MM.1S (cell line): ENCODE measurements around the gene GAB2.

Experiments
- DNase-seq: peaks from one replicate; pipeline ENCODE4 v3.0.0-alpha.2; 2015
- H2AFZ ChIP-seq: fragments of 300-600 bp; sonication (generic); 2 replicates; pipeline ENCODE4 v1.6.0; 2016; ENCODE audit warnings: antibody characterized with exemption, low read length
- H3F3A ChIP-seq: fragments of 300-600 bp; sonication (generic); 2 replicates; pipeline ENCODE4 v1.6.1; 2016; ENCODE audit warnings: mild to moderate bottlenecking, antibody characterized with exemption, low read length, moderate library complexity, mixed read lengths; ENCODE audit not compliant: insufficient read depth
- H3K27ac ChIP-seq: fragments of 300-600 bp; sonication (generic); 2 replicates; pipeline ENCODE4 v1.5.1; 2016; ENCODE audit warnings: mild to moderate bottlenecking, low read length
- H3K27me3 ChIP-seq: fragments of 300-600 bp; sonication (generic); replicated peaks from 2 replicates; pipeline ENCODE4 v1.6.0; 2016; ENCODE audit warnings: low read length; ENCODE audit not compliant: insufficient read depth
- H3K36me3 ChIP-seq: fragments of 300-600 bp; sonication (generic); replicated peaks from 2 replicates; pipeline ENCODE4 v1.6.1; 2016; ENCODE audit warnings: mild to moderate bottlenecking, low read length, mixed read lengths; ENCODE audit not compliant: insufficient read depth
- H3K4me1 ChIP-seq: fragments of 300-600 bp; sonication (generic); 2 replicates; pipeline ENCODE4 v1.6.1; 2016; ENCODE audit warnings: low read length, mixed read lengths
- H3K4me2 ChIP-seq: fragments of 300-600 bp; sonication (generic); 2 replicates; pipeline ENCODE4 v1.6.0; 2016; ENCODE audit warnings: low read depth, low read length
- H3K4me3 ChIP-seq: fragments of 300-600 bp; sonication (generic); 2 replicates; pipeline ENCODE4 v1.5.1; 2016; ENCODE audit warnings: low read length, mixed read lengths
- H3K79me2 ChIP-seq: fragments of 300-600 bp; sonication (generic); 2 replicates; pipeline ENCODE4 v1.6.1; 2016; ENCODE audit warnings: mixed run types, low read length, mixed read lengths
- H3K9ac ChIP-seq: fragments of 300-600 bp; sonication (generic); 2 replicates; pipeline ENCODE4 v1.6.1; 2016; ENCODE audit warnings: low read length, mixed read lengths
- H3K9me2 ChIP-seq: fragments of 300-600 bp; sonication (generic); replicated peaks from 2 replicates; pipeline ENCODE4 v1.6.1; 2016; ENCODE audit warnings: mild to moderate bottlenecking, low read length, mixed read lengths; ENCODE audit not compliant: insufficient read depth
- H3K9me3 ChIP-seq: fragments of 300-600 bp; sonication (generic); replicated peaks from 2 replicates; pipeline ENCODE4 v1.6.1; 2016; ENCODE audit warnings: mild to moderate bottlenecking, low read length, mixed read lengths; ENCODE audit not compliant: insufficient read depth
- H4K20me1 ChIP-seq: fragments of 300-600 bp; sonication (generic); 2 replicates; pipeline ENCODE4 v1.6.1; 2016; ENCODE audit warnings: mild to moderate bottlenecking, low read length, moderate library complexity, mixed read lengths; ENCODE audit not compliant: insufficient read depth
- EZH2 ChIP-seq: fragments of 300-600 bp; sonication (generic); optimal IDR thresholded peaks from 2 replicates; pipeline ENCODE3; 2017; ENCODE audit warnings: low read depth, mild to moderate bottlenecking, antibody characterized with exemption, low read length, mixed read lengths
- EZH2phosphoT487 ChIP-seq: fragments of 300-600 bp; sonication (generic); IDR thresholded peaks from 2 replicates; pipeline ENCODE4 v1.6.1; 2018; ENCODE audit warnings: antibody characterized with exemption, low read length
- TF ChIP-seq, protein P1 (sequence below): fragments of 300-600 bp; sonication (generic); IDR thresholded peaks from 2 replicates; pipeline ENCODE4 v1.5.1; 2016; ENCODE audit warnings: antibody characterized with exemption, low read length, mixed read lengths

Gene GAB2

DNA sequence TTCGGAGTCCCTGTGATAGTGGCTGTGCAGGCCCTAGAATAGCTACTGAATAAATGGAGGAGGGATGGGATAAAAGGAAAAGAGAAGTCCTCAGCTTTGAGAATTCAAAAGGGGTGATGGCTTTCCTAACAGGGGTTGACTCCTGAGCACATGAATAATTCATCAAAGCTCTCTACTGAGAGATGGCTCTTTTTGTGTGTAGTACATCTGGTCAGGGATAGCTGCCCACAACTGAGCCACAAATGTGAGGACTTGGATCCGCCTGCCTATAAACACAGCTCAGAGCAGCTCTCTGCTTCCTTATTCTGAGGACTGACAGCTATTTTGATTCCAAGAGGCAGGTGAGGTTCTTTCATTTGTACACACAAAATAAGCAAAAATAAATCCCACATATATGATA lies 146.6 kb downstream of the GAB2 start:
- H3K27me3 ChIP-seq = no peaks in the 10 kb centered on the region
- TF ChIP-seq EZH2 (no peak), EZH2phosphoT487 (no peak)
- TF ChIP-seq, protein P1, sequence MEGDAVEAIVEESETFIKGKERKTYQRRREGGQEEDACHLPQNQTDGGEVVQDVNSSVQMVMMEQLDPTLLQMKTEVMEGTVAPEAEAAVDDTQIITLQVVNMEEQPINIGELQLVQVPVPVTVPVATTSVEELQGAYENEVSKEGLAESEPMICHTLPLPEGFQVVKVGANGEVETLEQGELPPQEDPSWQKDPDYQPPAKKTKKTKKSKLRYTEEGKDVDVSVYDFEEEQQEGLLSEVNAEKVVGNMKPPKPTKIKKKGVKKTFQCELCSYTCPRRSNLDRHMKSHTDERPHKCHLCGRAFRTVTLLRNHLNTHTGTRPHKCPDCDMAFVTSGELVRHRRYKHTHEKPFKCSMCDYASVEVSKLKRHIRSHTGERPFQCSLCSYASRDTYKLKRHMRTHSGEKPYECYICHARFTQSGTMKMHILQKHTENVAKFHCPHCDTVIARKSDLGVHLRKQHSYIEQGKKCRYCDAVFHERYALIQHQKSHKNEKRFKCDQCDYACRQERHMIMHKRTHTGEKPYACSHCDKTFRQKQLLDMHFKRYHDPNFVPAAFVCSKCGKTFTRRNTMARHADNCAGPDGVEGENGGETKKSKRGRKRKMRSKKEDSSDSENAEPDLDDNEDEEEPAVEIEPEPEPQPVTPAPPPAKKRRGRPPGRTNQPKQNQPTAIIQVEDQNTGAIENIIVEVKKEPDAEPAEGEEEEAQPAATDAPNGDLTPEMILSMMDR = no peak
- H3K9ac ChIP-seq = no peak overlapping the region
- H3K9me2 ChIP-seq = no peaks in the 10 kb centered on the region
- H3K4me2 ChIP-seq = no peak overlapping the region
- no peaks in the 10 kb centered on the region for H3K9me3 ChIP-seq
- DNase-seq = no peak
- H3K27ac ChIP-seq = no peak overlapping the region
- H3K4me1 ChIP-seq = no peaks in the 10 kb centered on the region
- H4K20me1 ChIP-seq = no peaks in the 10 kb centered on the region
- H3K4me3 ChIP-seq = no peak overlapping the region
- no peaks in the 10 kb centered on the region for H3K36me3 ChIP-seq
- H3F3A ChIP-seq = no peaks in the 10 kb centered on the region
- H2AFZ ChIP-seq = no peak overlapping the region
- no peaks in the 10 kb centered on the region for H3K79me2 ChIP-seq

DNA sequence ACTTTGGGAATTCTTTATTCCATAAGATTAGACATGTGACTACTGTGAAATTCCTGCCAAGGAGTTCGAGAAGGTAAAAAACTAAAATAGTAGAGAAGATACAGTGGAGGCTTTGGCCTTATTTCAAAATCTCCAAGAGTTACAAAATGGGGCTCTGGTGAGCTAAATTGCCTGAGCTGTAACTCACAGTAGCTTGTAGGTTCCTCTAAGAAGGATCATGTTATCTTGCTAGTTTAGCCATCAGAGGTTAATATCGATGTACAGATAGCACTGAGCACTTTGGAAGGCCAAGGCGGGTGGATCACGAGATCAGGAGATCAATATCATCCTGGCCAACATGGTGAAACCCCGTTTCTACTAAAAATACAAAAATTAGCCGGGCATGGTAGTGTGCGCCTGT lies 147.8 kb downstream of the GAB2 start:
- no peaks in the 10 kb centered on the region for H3K36me3 ChIP-seq
- H3K9me2 ChIP-seq = no peaks in the 10 kb centered on the region
- no peaks in the 10 kb centered on the region for H3F3A ChIP-seq
- H3K4me2 ChIP-seq = no peak overlapping the region
- no peak overlapping the region for H3K4me3 ChIP-seq
- no peak overlapping the region for H2AFZ ChIP-seq
- H4K20me1 ChIP-seq = no peaks in the 10 kb centered on the region
- no peaks in the 10 kb centered on the region for H3K9me3 ChIP-seq
- no peaks in the 10 kb centered on the region for H3K27me3 ChIP-seq
- no peak overlapping the region for H3K9ac ChIP-seq
- H3K27ac ChIP-seq = no peak overlapping the region
- TF ChIP-seq EZH2 = no peak
- TF ChIP-seq, protein P1 = no peak
- DNase-seq = no peak
- H3K4me1 ChIP-seq = no peaks in the 10 kb centered on the region
- no peaks in the 10 kb centered on the region for H3K79me2 ChIP-seq

DNA sequence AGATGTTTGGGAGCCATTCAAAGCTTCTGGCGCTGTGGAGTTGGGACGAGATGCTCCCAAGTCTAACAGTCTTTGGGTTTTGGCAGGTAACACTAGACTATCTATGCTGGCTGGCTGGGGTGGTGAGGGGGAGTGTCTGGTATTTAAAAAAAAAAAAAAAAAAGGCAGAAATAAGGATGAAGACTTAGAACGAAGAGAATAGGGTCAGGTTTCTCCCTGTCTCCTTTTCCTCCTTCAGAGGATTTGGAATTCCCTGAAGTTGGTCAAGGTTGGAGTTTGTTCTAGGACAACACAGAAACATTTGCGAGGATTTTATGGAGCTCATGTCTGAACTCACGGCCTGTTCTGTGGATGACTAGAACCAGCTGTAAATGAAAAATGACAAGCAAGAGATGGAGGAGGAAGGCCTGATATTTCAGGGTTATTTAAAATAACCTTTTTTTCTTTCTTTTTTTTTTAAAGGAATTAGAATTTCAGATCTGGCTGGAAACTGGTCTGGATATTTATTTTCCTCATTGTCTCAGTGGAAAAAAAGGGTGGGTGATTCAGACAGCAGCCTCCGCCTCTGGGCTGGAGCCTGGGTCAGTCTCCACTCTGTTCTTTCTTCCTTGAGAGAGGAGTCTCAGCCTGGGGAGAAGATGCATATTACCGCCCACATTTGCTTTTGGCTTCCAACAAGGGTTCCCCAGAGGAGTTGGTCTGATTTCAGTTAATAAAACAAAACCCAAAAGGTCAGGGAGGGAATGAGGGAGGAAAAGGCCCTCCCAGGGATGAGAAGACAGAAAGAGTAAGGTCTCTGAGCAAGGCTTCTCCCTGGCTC lies 148.8 kb downstream of the GAB2 start:
- no peak overlapping the region for H3K27ac ChIP-seq
- no peaks in the 10 kb centered on the region for H3K36me3 ChIP-seq
- no peaks in the 10 kb centered on the region for H3K9me2 ChIP-seq
- H3K4me3 ChIP-seq = no peak overlapping the region
- H2AFZ ChIP-seq = no peak overlapping the region
- H3K4me1 ChIP-seq = no peaks in the 10 kb centered on the region
- no peaks in the 10 kb centered on the region for H4K20me1 ChIP-seq
- H3K9ac ChIP-seq = no peak overlapping the region
- no peak for DNase-seq
- no peaks in the 10 kb centered on the region for H3K27me3 ChIP-seq
- no peaks in the 10 kb centered on the region for H3K9me3 ChIP-seq
- H3K79me2 ChIP-seq = no peaks in the 10 kb centered on the region
- no peak overlapping the region for H3K4me2 ChIP-seq
- H3F3A ChIP-seq = no peaks in the 10 kb centered on the region
- TF ChIP-seq EZH2 = no peak
- TF ChIP-seq EZH2phosphoT487 = no peak
- TF ChIP-seq, protein P1 = no peak
